GM12872 (cell line): ENCODE data around the gene DDX25.

Experiments used
- TF ChIP-seq, protein P1 (sequence below): IDR thresholded peaks from 3 replicates; pipeline ENCODE4 v1.5.1; 2011; ENCODE audit warnings: low read depth, mild to moderate bottlenecking, low read length, moderate library complexity; ENCODE audit not compliant: insufficient read depth

Gene DDX25

DNA sequence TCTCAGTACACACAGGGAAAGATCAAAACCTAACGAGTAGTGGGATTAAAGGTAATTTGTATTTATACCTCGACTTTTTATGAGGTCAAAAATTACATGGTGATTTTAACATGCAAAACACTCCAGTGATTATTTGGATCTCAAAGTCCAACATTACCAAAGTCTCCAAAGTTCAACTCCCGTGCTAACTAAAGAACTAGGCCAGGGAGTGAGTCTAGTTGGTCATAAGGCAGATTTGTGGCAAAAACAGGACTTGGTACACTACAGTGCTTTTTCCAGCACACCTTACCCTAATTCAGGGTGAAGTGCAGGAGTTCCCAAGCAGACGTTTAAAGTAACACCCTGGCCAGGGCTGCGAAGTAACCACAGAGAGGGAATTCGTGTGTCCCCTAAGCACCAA is 2.4 kb upstream of the DDX25 start:
- TF ChIP-seq, protein P1, sequence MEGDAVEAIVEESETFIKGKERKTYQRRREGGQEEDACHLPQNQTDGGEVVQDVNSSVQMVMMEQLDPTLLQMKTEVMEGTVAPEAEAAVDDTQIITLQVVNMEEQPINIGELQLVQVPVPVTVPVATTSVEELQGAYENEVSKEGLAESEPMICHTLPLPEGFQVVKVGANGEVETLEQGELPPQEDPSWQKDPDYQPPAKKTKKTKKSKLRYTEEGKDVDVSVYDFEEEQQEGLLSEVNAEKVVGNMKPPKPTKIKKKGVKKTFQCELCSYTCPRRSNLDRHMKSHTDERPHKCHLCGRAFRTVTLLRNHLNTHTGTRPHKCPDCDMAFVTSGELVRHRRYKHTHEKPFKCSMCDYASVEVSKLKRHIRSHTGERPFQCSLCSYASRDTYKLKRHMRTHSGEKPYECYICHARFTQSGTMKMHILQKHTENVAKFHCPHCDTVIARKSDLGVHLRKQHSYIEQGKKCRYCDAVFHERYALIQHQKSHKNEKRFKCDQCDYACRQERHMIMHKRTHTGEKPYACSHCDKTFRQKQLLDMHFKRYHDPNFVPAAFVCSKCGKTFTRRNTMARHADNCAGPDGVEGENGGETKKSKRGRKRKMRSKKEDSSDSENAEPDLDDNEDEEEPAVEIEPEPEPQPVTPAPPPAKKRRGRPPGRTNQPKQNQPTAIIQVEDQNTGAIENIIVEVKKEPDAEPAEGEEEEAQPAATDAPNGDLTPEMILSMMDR, result no peak

DNA sequence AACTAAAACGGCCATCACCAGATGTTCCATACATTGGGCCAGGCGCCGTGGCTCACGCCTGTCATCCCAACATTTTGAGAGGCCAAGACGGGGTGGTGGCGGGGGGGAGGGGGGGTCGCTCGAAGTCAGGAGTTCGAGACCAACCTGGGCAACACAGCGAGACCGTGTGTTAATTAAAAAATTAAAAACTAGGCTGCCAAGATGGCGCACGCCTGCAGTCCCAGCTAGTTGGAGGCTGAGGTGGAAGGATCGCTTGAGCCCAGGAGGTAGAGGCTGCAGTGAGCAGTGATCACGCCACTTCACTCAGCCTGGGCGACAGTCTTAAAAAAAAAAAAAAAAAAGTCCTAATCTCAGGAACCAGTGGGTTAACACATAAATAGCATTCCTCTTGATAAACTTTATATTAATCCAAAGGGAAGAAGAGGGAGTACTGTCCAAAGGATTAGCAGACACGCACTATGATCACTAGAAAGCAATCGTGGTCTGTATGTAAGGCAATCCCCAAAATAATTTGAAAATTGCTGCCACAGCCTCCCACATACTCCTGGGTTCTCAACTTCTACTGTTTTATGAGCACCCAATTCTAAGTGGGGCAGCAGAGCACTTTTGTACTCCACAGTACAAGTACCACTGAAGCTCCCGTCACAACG is 1.9 kb upstream of the DDX25 start:
- TF ChIP-seq, protein P1, result no peak

DNA sequence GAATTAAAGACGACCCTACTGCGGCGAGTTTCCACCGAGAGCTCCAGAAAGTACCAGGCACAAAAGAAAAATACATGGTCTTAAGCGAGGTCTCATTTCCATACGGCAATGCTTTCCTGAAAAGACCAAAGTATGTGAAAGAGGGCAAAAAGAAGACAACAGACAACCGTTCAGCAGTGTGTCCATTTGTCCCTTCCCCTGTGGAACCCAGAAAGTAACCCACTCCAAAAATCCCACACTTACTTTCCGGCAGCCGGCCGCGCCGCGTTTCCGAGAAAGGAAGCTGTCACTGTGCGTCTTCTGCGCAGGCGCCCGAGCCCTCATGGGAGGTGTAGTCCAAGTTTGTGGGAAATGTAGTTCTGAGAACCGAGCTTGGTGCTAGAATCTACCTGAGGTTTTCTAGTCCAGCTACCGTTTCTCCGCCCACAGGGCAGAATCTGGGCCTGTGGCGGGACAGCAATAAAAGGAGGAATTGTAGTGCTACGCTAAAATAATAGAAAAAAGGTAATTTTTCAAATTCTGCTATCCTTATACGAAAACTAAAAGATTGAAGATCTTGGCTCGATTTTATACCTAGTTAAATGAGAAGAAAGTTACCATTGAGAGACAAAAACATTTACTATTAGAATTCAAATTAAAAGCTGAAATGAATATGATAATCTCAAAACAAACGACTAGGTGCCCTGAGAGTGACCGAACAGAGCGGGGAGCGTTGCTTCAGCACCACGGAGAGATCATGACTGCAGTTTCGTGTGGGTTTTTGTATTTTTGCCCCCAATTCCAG is 1.2 kb upstream of the DDX25 start, which contains the start of gene PUS3:
Gene PUS3 (minus strand): TSS at position 280 of the 784 bp plus-strand sequence. CDS start 6,922 bp downstream, outside the sequence.
- TF ChIP-seq, protein P1, result no peak

DNA sequence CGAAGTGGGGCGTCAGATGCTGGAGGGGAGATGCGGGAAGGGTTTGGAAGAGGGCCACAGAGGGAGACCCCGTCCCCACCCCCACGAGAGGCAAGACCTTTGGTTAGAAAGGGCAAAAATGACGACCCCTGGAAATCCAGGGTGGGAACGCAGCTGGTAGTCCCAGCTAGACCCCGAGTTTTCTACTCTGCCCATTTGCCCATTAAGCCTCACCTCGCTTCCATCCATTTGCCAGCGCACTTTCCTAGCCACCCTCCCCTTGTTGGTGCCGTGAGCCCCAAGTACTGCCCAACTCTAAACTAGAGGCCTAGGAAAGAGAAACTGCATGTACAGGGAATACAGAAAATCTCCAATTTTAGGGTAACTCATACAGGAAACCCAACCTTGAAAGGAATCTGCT is 370 bp downstream of the DDX25 start:
- TF ChIP-seq, protein P1, result no peak

DNA sequence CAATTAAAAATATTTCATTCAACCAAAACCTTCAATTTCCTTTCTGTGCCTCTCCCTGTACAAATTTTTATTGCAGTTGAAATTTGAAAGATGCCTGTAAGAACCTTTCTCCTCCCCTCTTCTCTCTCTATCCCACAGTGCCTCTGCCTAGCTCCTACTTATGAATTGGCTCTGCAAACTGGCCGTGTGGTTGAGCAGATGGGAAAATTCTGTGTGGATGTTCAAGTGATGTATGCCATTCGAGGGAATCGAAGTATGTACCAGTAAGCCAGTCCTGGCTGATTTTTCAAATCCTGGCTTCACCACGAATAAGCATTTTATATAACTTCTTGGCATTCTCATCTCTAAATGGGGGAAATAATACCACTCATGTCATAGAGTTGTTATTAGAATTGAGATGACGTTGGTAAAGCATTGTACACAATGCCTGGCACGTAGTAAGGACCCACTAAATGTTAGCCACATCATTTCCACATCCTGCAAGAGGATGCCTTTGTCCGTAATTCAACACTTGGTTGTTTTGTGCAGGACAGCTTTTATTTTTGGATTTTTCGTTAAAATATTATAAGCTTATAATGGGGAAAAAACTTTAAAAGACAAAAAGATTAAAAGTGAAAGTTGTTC is 6.0 kb downstream of the DDX25 start:
- TF ChIP-seq, protein P1, result no peak

DNA sequence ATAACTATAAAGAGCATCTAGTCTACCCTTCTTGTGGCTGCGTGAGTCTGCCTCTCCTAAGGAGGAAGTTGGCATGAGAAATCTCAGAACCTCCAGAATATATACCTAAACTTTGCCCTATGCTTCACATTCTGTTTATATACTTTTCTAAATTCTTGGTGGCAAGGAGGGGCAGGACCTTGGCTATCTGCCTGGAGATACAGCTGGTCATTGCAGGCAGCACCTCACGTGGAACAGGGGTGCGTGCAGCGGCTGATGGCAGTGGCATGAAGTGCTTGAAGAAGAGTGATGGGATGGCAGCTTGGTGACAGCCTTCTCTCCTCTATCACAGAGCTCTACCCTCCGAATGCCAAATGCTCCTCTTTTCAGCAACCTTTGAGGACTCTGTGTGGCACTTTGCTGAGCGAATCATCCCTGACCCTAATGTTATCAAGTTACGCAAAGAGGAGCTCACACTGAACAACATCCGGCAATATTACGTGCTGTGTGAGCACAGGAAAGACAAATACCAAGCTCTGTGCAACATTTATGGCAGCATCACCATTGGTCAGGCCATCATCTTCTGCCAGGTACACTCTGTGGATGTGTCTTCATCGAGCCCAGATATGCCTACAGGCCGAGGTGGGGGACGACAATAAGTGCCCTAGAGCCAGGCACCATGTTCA is 12.5 kb downstream of the DDX25 start:
- TF ChIP-seq, protein P1, result no peak

DNA sequence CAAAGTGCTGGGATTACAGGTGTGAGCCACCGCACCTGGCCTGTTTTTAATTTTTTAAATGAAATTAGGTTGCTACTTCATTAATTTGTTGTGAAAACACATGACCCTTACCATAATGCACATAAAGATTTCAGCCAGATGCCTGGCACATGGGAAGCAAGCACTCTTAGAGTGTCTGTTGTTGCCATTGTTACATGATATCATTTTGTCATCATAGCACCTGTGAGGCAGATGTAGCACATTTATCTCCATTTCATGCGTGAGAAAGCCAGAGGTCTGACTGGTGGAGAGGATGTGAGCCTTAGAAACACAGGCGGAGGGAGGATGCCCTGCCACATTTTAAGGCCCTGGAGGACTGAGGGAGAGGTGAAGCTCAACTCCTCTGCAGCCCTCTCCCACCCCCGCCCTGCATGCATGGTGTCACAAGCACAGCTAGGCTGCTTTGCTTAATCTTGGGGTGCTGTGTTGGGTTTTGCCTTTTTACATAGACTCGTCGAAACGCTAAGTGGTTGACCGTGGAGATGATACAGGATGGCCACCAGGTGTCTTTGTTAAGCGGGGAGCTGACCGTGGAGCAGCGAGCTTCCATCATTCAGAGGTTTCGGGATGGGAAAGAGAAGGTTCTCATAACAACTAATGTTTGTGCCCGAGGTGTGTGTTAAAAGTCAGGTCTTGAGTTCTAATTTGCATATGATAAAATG is 14.0 kb downstream of the DDX25 start:
- TF ChIP-seq, protein P1, result no peak
